ENCODE measurements around the gene CHCHD10. TPM values are rescaled to one million over a fixed set of nuclear protein-coding genes. Genes with fewer than 3 reads are reported as not detected.

The CHCHD10 gene
- total RNA-seq, 2 donors from 2014 or later, result 31.6 to 44.0 TPM

GRCh38 chr22:23783265-23784150 lies 15.7 kb upstream of the CHCHD10 start:
- H3K36me3 Mint-ChIP-seq (ENCODE audit: low read depth), result no peaks in the 10 kb centered on the region
- no peaks in the 10 kb centered on the region for H3K27me3 Mint-ChIP-seq
- peaks cover 4% of the 10 kb centered on the region for H3K4me1 Mint-ChIP-seq
- no peak for DNase-seq
- H3K9me3 ChIP-seq (ENCODE audit: control insufficient read depth, low read length, poor library complexity, severe bottlenecking), result no peaks in the 10 kb centered on the region
- no peak for ATAC-seq
- H3K4me3 Mint-ChIP-seq, result no peak overlapping the region
- peak overlapping the region; percentile 66 for H3K27ac Mint-ChIP-seq

GRCh38 chr22:23782703-23783102 lies 14.9 kb upstream of the CHCHD10 start:
- H3K27me3 Mint-ChIP-seq, result no peaks in the 10 kb centered on the region
- no peak overlapping the region for H3K27ac Mint-ChIP-seq
- no peaks in the 10 kb centered on the region for H3K9me3 ChIP-seq (ENCODE audit: control insufficient read depth, low read length, poor library complexity, severe bottlenecking)
- H3K4me1 Mint-ChIP-seq, result peaks cover 4% of the 10 kb centered on the region
- no peak overlapping the region for H3K4me3 Mint-ChIP-seq
- no peaks in the 10 kb centered on the region for H3K36me3 Mint-ChIP-seq (ENCODE audit: low read depth)
- no peak for DNase-seq
- no peak for ATAC-seq

- Mint-ChIP-seq H3K27ac (peak overlapping the region; percentile 27), H3K36me3 (ENCODE audit: low read depth) (no peaks in the 10 kb centered on the region), H3K27me3 (no peaks in the 10 kb centered on the region), H3K4me1 (peaks cover 4% of the 10 kb centered on the region), H3K4me3 (no peak overlapping the region)
- ATAC-seq (no peak), DNase-seq (no peak)
- H3K9me3 ChIP-seq (ENCODE audit: control insufficient read depth, low read length, poor library complexity, severe bottlenecking), result no peaks in the 10 kb centered on the region
Measured at GRCh38 chr22:23782252-23782651, 14.5 kb upstream of the CHCHD10 start.

GRCh38 chr22:23781511-23782183 lies 13.9 kb upstream of the CHCHD10 start:
- no peak overlapping the region for H3K4me3 Mint-ChIP-seq
- DNase-seq (no peak), ATAC-seq (no peak)
- no peaks in the 10 kb centered on the region for H3K9me3 ChIP-seq (ENCODE audit: control insufficient read depth, low read length, poor library complexity, severe bottlenecking)
- H3K4me1 Mint-ChIP-seq, result peaks cover 3% of the 10 kb centered on the region
- peak overlapping the region; percentile 27 for H3K27ac Mint-ChIP-seq
- no peaks in the 10 kb centered on the region for H3K27me3 Mint-ChIP-seq
- no peaks in the 10 kb centered on the region for H3K36me3 Mint-ChIP-seq (ENCODE audit: low read depth)

GRCh38 chr22:23781065-23781464 lies 13.3 kb upstream of the CHCHD10 start:
- no peak overlapping the region for H3K27ac Mint-ChIP-seq
- ATAC-seq, result no peak

GRCh38 chr22:23780146-23780748 lies 12.5 kb upstream of the CHCHD10 start:
- Mint-ChIP-seq H3K27ac (no peak overlapping the region), H3K4me1 (no peaks in the 10 kb centered on the region), H3K27me3 (no peaks in the 10 kb centered on the region), H3K36me3 (ENCODE audit: low read depth) (no peaks in the 10 kb centered on the region), H3K4me3 (no peak overlapping the region)
- ATAC-seq (no peak), DNase-seq (no peak)
- no peaks in the 10 kb centered on the region for H3K9me3 ChIP-seq (ENCODE audit: control insufficient read depth, low read length, poor library complexity, severe bottlenecking)

More at GRCh38 chr22:23781065-23781464, 13.3 kb upstream of the CHCHD10 start:
- H3K4me3 Mint-ChIP-seq, result no peak overlapping the region
- no peaks in the 10 kb centered on the region for H3K27me3 Mint-ChIP-seq
- no peaks in the 10 kb centered on the region for H3K9me3 ChIP-seq (ENCODE audit: control insufficient read depth, low read length, poor library complexity, severe bottlenecking)
- DNase-seq, result no peak
- no peaks in the 10 kb centered on the region for H3K4me1 Mint-ChIP-seq
- H3K36me3 Mint-ChIP-seq (ENCODE audit: low read depth), result no peaks in the 10 kb centered on the region

GRCh38 chr22:23779731-23780130 lies 12.0 kb upstream of the CHCHD10 start:
- no peak overlapping the region for H3K27ac Mint-ChIP-seq
- no peak overlapping the region for H3K4me3 Mint-ChIP-seq
- H3K4me1 Mint-ChIP-seq, result no peaks in the 10 kb centered on the region

GRCh38 chr22:23779083-23779482 lies 11.3 kb upstream of the CHCHD10 start:
- Mint-ChIP-seq H3K27ac (no peak overlapping the region), H3K4me3 (no peak overlapping the region), H3K36me3 (ENCODE audit: low read depth) (no peaks in the 10 kb centered on the region), H3K27me3 (no peaks in the 10 kb centered on the region), H3K4me1 (no peaks in the 10 kb centered on the region)
- no peaks in the 10 kb centered on the region for H3K9me3 ChIP-seq (ENCODE audit: control insufficient read depth, low read length, poor library complexity, severe bottlenecking)
- DNase-seq (no peak), ATAC-seq (no peak)

More at GRCh38 chr22:23779731-23780130, 12.0 kb upstream of the CHCHD10 start:
- H3K27me3 Mint-ChIP-seq, result no peaks in the 10 kb centered on the region
- ATAC-seq, result no peak
- DNase-seq, result no peak
- no peaks in the 10 kb centered on the region for H3K36me3 Mint-ChIP-seq (ENCODE audit: low read depth)
- no peaks in the 10 kb centered on the region for H3K9me3 ChIP-seq (ENCODE audit: control insufficient read depth, low read length, poor library complexity, severe bottlenecking)

GRCh38 chr22:23778577-23778900 lies 10.8 kb upstream of the CHCHD10 start:
- Mint-ChIP-seq H3K27ac (no peak overlapping the region), H3K36me3 (ENCODE audit: low read depth) (no peaks in the 10 kb centered on the region), H3K27me3 (no peaks in the 10 kb centered on the region), H3K4me3 (no peak overlapping the region), H3K4me1 (peaks cover under 1% of the 10 kb centered on the region)
- H3K9me3 ChIP-seq (ENCODE audit: control insufficient read depth, low read length, poor library complexity, severe bottlenecking), result no peaks in the 10 kb centered on the region
- ATAC-seq (no peak), DNase-seq (no peak)

GRCh38 chr22:23777776-23778576 lies 10.2 kb upstream of the CHCHD10 start:
- no peak for DNase-seq
- peak overlapping the region; percentile 11 for H3K27ac Mint-ChIP-seq
- no peaks in the 10 kb centered on the region for H3K27me3 Mint-ChIP-seq
- peaks cover 2% of the 10 kb centered on the region for H3K36me3 Mint-ChIP-seq (ENCODE audit: low read depth)
- ATAC-seq, result no peak
- peaks cover 6% of the 10 kb centered on the region for H3K4me1 Mint-ChIP-seq
- H3K4me3 Mint-ChIP-seq, result no peak overlapping the region
- no peaks in the 10 kb centered on the region for H3K9me3 ChIP-seq (ENCODE audit: control insufficient read depth, low read length, poor library complexity, severe bottlenecking)

- no peaks in the 10 kb centered on the region for H3K9me3 ChIP-seq (ENCODE audit: control insufficient read depth, low read length, poor library complexity, severe bottlenecking)
- ATAC-seq (no peak), DNase-seq (no peak)
- peak overlapping the region; percentile 61 for H3K27ac Mint-ChIP-seq
- no peak overlapping the region for H3K4me3 Mint-ChIP-seq
- H3K27me3 Mint-ChIP-seq, result no peaks in the 10 kb centered on the region
- H3K36me3 Mint-ChIP-seq (ENCODE audit: low read depth), result peaks cover 2% of the 10 kb centered on the region
- H3K4me1 Mint-ChIP-seq, result peaks cover 9% of the 10 kb centered on the region
Measured at GRCh38 chr22:23775779-23776375, 8.1 kb upstream of the CHCHD10 start.

GRCh38 chr22:23774922-23775436 lies 7.2 kb upstream of the CHCHD10 start:
- Mint-ChIP-seq H3K4me1 (peaks cover 9% of the 10 kb centered on the region), H3K27ac (peak overlapping the region; percentile 61), H3K4me3 (no peak overlapping the region)

More at GRCh38 chr22:23774922-23775436, 7.2 kb upstream of the CHCHD10 start:
- no peaks in the 10 kb centered on the region for H3K9me3 ChIP-seq (ENCODE audit: control insufficient read depth, low read length, poor library complexity, severe bottlenecking)
- H3K36me3 Mint-ChIP-seq (ENCODE audit: low read depth), result peaks cover 2% of the 10 kb centered on the region
- DNase-seq (no peak), ATAC-seq (no peak)
- H3K27me3 Mint-ChIP-seq, result no peaks in the 10 kb centered on the region
